GM12878 (cell line): ENCODE data around the gene IPCEF1. TPM values are rescaled to one million over a fixed set of nuclear protein-coding genes. Genes with fewer than 3 reads are reported as not detected.

ENCODE experiments used
- ATAC-seq: fragments of 200-7000 bp; cut with Tn5 transposase; 3 replicates; pipeline ENCODE4 v1.9.1; 2020; ENCODE audit warnings: mild to moderate bottlenecking, moderate library complexity
- BruUV-seq: library from RNA; stranded (reverse); fragments of 400-500 nt; replicated peaks from 2 replicates; lab custom pipeline; 2021; lab: Mats Ljungman, UMichigan
- CTCF ChIA-PET: fragments of 300-600 bp; sonication (Branson Sonifier 250); formaldehyde crosslinking; extraction: SDS; loops from one replicate; lab custom pipeline; 2021; ENCODE audit warnings: inconsistent platforms; lab: Yijun Ruan, JAX
- POLR2A ChIA-PET: fragments of 350-600 bp; formaldehyde crosslinking; extraction: SDS; loops from one replicate; lab custom pipeline; 2021; ENCODE audit warnings: inconsistent platforms; lab: Charles Lee
- RAD21 ChIA-PET: fragments of 300-600 bp; sonication (Branson Sonifier 250); formaldehyde crosslinking; loops from one replicate; lab custom pipeline; 2023; ENCODE audit warnings: antibody characterized with exemption; ENCODE audit not compliant: unreplicated experiment; lab: Charles Lee
- SMC1A ChIA-PET: fragments of 300-600 bp; sonication (Branson Sonifier 250); formaldehyde crosslinking; loops from one replicate; lab custom pipeline; 2023; ENCODE audit not compliant: unreplicated experiment, uncharacterized antibody; lab: Charles Lee
- DNase-seq: peaks from one replicate; pipeline ENCODE4 v3.0.0-alpha.2; 2011; ENCODE audit warnings: low read depth, low spot score
- FAIRE-seq: peaks from 3 replicates; lab custom pipeline; 2011; peaks lifted over from hg19 to GRCh38; lab: Jason Lieb, UNC
- H2AFZ ChIP-seq: 2 replicates; pipeline ENCODE4 v1.6.0; 2011; ENCODE audit warnings: low read depth, low read length, control low read depth; ENCODE audit not compliant: control insufficient read depth
- H3K27ac ChIP-seq: 2 replicates; pipeline ENCODE4 v1.5.1; 2011; ENCODE audit warnings: control low read depth; ENCODE audit not compliant: control insufficient read depth, insufficient read depth
- H3K27me3 ChIP-seq, 2 experiments: replicated peaks in 1 of 2; 2 replicates each; pipeline versions ENCODE4 v1.6.0 to v1.6.1; 2011; ENCODE audit warnings: low read length in 1 of 2; ENCODE audit not compliant: control insufficient read depth in 2 of 2, insufficient read depth in 2 of 2
- H3K36me3 ChIP-seq, 2 experiments: 2 replicates each; pipeline ENCODE4 v1.5.1; 2011; ENCODE audit warnings: low read length in 1 of 2; ENCODE audit not compliant: control insufficient read depth in 2 of 2, insufficient read depth in 2 of 2
- H3K4me1 ChIP-seq: 2 replicates; pipeline ENCODE4 v1.6.1; 2011; ENCODE audit warnings: mild to moderate bottlenecking, low read length, moderate library complexity, mixed read lengths; ENCODE audit not compliant: control insufficient read depth, insufficient read depth
- H3K4me2 ChIP-seq: 2 replicates; pipeline ENCODE4 v1.6.0; 2011; ENCODE audit warnings: control low read depth; ENCODE audit not compliant: control insufficient read depth, insufficient read depth
- H3K4me3 ChIP-seq: fragments of 200-600 bp; sonication (generic); 2 replicates; pipeline ENCODE4 v1.5.1; 2016
- H3K79me2 ChIP-seq: 2 replicates; pipeline ENCODE4 v1.6.0; 2011; ENCODE audit warnings: low read length; ENCODE audit not compliant: control insufficient read depth, insufficient read depth
- H3K9ac ChIP-seq: 2 replicates; pipeline ENCODE4 v1.8.0; 2011; ENCODE audit warnings: low read length, control low read depth, mixed read lengths; ENCODE audit not compliant: control insufficient read depth, insufficient read depth
- H3K9me3 ChIP-seq: replicated peaks from 3 replicates; pipeline ENCODE4 v1.5.1; 2011; ENCODE audit warnings: mild to moderate bottlenecking, low read length; ENCODE audit not compliant: control insufficient read depth, insufficient read depth
- H4K20me1 ChIP-seq: 2 replicates; pipeline ENCODE4 v1.6.0; 2011; ENCODE audit not compliant: control insufficient read depth, insufficient read depth
- DPF2 ChIP-seq: fragments of 450-650 bp; IDR thresholded peaks from 2 replicates; pipeline ENCODE4 v1.6.1; 2017; ENCODE audit warnings: mild to moderate bottlenecking
- EGR1 ChIP-seq, 2 experiments: IDR thresholded peaks; 1 replicate in 1 of 2; 2 replicates in 1 of 2; pipeline ENCODE4 v1.6.1; 2011 to 2012; ENCODE audit warnings: low read depth in 2 of 2, low read length in 2 of 2, borderline replicate concordance in 1 of 2, mild to moderate bottlenecking in 1 of 2, moderate library complexity in 1 of 2
- HCFC1 ChIP-seq: fragments of 150-350 bp; IDR thresholded peaks from 2 replicates; pipeline ENCODE4 v1.6.1; 2014; ENCODE audit warnings: low read length
- JUND ChIP-seq: IDR thresholded peaks from 2 replicates; pipeline ENCODE4 v1.6.1; 2012; ENCODE audit warnings: low read depth, mild to moderate bottlenecking, low read length, improper control_type of control experiment, moderate library complexity
- MYB ChIP-seq: fragments of 150-350 bp; IDR thresholded peaks from 2 replicates; pipeline ENCODE4 v1.6.1; 2014; ENCODE audit warnings: mild to moderate bottlenecking, low read depth, low read length, borderline replicate concordance
- NBN ChIP-seq: fragments of 450-650 bp; IDR thresholded peaks from 2 replicates; pipeline ENCODE4 v1.6.1; 2016
- TCF12 ChIP-seq: IDR thresholded peaks from 2 replicates; pipeline ENCODE4 v1.6.1; 2011; ENCODE audit warnings: low read depth, mild to moderate bottlenecking, low read length
- ZSCAN29 ChIP-seq: fragments of 450-650 bp; IDR thresholded peaks from 2 replicates; pipeline ENCODE4 v1.6.1; 2017; ENCODE audit warnings: mild to moderate bottlenecking, moderate library complexity
- WGBS: methylation state at CpG from one replicate; pipeline ENCODE4 v1.1.6; 2016; ENCODE audit warnings: low lambda C conversion rate; ENCODE audit not compliant: insufficient replicate concordance, insufficient coverage; ENCODE audit errors: missing lambda C conversion rate; 5-methylcytosine and 5-hydroxymethylcytosine counted together
- in situ Hi-C: fragments of 300-500 bp; cut with MboI; formaldehyde crosslinking; loops from 9 replicates; pipeline ENCODE4 v1.14.3; 2018; ENCODE audit warnings: mixed read lengths
- intact Hi-C: fragments of 100-400 bp; cut with micrococcal nuclease; formaldehyde crosslinking; loops from one replicate; pipeline ENCODE4 v1.14.2; 2022; ENCODE audit not compliant: unreplicated experiment
- polyA plus RNA-seq, 11 experiments: library from polyadenylated mRNA; depleted of rRNA in 4 of 11; unstranded in 6 of 11; stranded (reverse) in 5 of 11; fragments of >200 nt; fragmentation: Nextera tagmentation in 4 of 11; fragmentation: Illumina TruSeq in 1 of 11; extraction: Ambion mirVana in 4 of 11; extraction: Trizol in 1 of 11; gene quantifications; 1 replicate in 1 of 11; 2 replicates in 10 of 11; pipeline versions ENCODE4 v1.2.1 to v1.2.3, GENCODE V29; 2011 to 2016; ENCODE audit warnings: inconsistent platforms in 2 of 11, missing spikeins in 2 of 11, low read depth in 1 of 11
- total RNA-seq, 4 experiments: library from RNA; depleted of rRNA in 3 of 4; stranded (reverse); fragments of >200 nt in 3 of 4; fragmentation: Illumina TruSeq in 1 of 4; extraction: Trizol in 1 of 4; gene quantifications; 2 replicates each; pipeline versions ENCODE4 v1.2.1 to v1.2.3, GENCODE V29; 2013 to 2021
- TF ChIP-seq, protein P1 (sequence below): fragments of 450-650 bp; formaldehyde crosslinking; IDR thresholded peaks from 2 replicates; pipeline ENCODE4 v1.5.0; 2022; ENCODE audit warnings: mild to moderate bottlenecking, missing genetic modification characterization
- TF ChIP-seq, protein P2 (sequence below): IDR thresholded peaks from 2 replicates; pipeline ENCODE4 v1.6.1; 2012; ENCODE audit warnings: low read length, inconsistent platforms
- TF ChIP-seq, protein P3 (sequence below): fragments of 450-650 bp; IDR thresholded peaks from 2 replicates; pipeline ENCODE4 v1.6.1; 2016; ENCODE audit warnings: mild to moderate bottlenecking, moderate library complexity, borderline replicate concordance
- TF ChIP-seq, protein P4 (sequence below): fragments of 450-650 bp; IDR thresholded peaks from 2 replicates; pipeline ENCODE4 v1.6.1; 2016; ENCODE audit warnings: mild to moderate bottlenecking

IPCEF1 gene
- total and polyA plus RNA-seq, 10 of the 15 experiments (the other 5 are each of a cell fraction or from before 2014, with no cell fraction given): 1.3 to 137 (median 4.2) TPM

DNA sequence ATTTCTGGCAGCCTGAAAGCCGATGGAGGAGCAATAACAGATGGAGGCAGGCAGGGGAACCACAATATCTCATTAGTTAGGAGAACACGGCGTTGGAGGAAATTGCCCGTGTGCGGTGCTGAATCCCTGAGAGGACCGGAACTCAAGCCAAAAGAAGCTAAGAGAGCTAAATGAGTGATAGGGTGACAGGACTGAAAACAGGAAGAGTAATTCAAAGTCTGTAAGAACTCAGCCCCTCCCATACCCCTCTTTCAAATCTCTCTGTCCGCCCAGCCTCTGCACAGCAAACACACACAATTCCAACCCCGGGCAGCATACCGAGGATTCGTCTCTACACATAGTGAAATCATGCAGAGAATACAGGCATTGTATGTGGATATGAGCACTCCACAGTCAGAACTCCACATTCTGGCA is 2.6 kb upstream of the IPCEF1 start:
- Histone ChIP-seq H4K20me1 (no peaks in the 10 kb centered on the region), H3K9ac (no peak overlapping the region), H3K27me3 (peaks cover 0 to 5% of the 10 kb centered on the region in 2 experiments; a peak in 2 of 4 replicates), H3K36me3 (no peaks in the 10 kb centered on the region), H3K79me2 (no peaks in the 10 kb centered on the region), H3K4me2 (0 out of 2 replicates have a peak overlapping the region, but pooled peaks have one; percentile 2), H3K4me3 (no peak overlapping the region), H3K4me1 (peaks cover 23% of the 10 kb centered on the region), H3K9me3 (no peaks in the 10 kb centered on the region; the same call in 2 of the 3 replicates), H3K27ac (no peak overlapping the region), H2AFZ (0 out of 2 replicates have a peak overlapping the region, but pooled peaks have one; percentile 41)
- TF ChIP-seq, protein P1, sequence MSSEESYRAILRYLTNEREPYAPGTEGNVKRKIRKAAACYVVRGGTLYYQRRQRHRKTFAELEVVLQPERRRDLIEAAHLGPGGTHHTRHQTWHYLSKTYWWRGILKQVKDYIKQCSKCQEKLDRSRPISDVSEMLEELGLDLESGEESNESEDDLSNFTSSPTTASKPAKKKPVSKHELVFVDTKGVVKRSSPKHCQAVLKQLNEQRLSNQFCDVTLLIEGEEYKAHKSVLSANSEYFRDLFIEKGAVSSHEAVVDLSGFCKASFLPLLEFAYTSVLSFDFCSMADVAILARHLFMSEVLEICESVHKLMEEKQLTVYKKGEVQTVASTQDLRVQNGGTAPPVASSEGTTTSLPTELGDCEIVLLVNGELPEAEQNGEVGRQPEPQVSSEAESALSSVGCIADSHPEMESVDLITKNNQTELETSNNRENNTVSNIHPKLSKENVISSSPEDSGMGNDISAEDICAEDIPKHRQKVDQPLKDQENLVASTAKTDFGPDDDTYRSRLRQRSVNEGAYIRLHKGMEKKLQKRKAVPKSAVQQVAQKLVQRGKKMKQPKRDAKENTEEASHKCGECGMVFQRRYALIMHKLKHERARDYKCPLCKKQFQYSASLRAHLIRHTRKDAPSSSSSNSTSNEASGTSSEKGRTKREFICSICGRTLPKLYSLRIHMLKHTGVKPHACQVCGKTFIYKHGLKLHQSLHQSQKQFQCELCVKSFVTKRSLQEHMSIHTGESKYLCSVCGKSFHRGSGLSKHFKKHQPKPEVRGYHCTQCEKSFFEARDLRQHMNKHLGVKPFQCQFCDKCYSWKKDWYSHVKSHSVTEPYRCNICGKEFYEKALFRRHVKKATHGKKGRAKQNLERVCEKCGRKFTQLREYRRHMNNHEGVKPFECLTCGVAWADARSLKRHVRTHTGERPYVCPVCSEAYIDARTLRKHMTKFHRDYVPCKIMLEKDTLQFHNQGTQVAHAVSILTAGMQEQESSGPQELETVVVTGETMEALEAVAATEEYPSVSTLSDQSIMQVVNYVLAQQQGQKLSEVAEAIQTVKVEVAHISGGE: no peak
- TF ChIP-seq EGR1 (IDR thresholded peaks at IDR 0.05; ENCODE audit: borderline replicate concordance in 1 of 2, low read depth in 2 of 2, low read length in 2 of 2) (no peak), NBN (no peak), HCFC1 (no peak), ZSCAN29 (no peak), TCF12 (no peak), JUND (no peak), MYB (no peak), DPF2 (no peak)
- TF ChIP-seq, protein P2, sequence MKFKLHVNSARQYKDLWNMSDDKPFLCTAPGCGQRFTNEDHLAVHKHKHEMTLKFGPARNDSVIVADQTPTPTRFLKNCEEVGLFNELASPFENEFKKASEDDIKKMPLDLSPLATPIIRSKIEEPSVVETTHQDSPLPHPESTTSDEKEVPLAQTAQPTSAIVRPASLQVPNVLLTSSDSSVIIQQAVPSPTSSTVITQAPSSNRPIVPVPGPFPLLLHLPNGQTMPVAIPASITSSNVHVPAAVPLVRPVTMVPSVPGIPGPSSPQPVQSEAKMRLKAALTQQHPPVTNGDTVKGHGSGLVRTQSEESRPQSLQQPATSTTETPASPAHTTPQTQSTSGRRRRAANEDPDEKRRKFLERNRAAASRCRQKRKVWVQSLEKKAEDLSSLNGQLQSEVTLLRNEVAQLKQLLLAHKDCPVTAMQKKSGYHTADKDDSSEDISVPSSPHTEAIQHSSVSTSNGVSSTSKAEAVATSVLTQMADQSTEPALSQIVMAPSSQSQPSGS: no peak
- TF ChIP-seq, protein P3, sequence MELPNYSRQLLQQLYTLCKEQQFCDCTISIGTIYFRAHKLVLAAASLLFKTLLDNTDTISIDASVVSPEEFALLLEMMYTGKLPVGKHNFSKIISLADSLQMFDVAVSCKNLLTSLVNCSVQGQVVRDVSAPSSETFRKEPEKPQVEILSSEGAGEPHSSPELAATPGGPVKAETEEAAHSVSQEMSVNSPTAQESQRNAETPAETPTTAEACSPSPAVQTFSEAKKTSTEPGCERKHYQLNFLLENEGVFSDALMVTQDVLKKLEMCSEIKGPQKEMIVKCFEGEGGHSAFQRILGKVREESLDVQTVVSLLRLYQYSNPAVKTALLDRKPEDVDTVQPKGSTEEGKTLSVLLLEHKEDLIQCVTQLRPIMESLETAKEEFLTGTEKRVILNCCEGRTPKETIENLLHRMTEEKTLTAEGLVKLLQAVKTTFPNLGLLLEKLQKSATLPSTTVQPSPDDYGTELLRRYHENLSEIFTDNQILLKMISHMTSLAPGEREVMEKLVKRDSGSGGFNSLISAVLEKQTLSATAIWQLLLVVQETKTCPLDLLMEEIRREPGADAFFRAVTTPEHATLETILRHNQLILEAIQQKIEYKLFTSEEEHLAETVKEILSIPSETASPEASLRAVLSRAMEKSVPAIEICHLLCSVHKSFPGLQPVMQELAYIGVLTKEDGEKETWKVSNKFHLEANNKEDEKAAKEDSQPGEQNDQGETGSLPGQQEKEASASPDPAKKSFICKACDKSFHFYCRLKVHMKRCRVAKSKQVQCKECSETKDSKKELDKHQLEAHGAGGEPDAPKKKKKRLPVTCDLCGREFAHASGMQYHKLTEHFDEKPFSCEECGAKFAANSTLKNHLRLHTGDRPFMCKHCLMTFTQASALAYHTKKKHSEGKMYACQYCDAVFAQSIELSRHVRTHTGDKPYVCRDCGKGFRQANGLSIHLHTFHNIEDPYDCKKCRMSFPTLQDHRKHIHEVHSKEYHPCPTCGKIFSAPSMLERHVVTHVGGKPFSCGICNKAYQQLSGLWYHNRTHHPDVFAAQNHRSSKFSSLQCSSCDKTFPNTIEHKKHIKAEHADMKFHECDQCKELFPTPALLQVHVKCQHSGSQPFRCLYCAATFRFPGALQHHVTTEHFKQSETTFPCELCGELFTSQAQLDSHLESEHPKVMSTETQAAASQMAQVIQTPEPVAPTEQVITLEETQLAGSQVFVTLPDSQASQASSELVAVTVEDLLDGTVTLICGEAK: no peak
- TF ChIP-seq, protein P4, sequence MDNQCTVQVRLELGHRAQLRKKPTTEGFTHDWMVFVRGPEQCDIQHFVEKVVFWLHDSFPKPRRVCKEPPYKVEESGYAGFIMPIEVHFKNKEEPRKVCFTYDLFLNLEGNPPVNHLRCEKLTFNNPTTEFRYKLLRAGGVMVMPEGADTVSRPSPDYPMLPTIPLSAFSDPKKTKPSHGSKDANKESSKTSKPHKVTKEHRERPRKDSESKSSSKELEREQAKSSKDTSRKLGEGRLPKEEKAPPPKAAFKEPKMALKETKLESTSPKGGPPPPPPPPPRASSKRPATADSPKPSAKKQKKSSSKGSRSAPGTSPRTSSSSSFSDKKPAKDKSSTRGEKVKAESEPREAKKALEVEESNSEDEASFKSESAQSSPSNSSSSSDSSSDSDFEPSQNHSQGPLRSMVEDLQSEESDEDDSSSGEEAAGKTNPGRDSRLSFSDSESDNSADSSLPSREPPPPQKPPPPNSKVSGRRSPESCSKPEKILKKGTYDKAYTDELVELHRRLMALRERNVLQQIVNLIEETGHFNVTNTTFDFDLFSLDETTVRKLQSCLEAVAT: no peak
- in situ Hi-C loops (loop anchor here (5.0 kb wide), 1 partner anchor 202 kb away; no protein-coding TSS in a partner anchor), intact Hi-C loops (loop anchor here (5.0 kb wide), 1 partner anchor 202 kb away; no protein-coding TSS in a partner anchor)
- BruUV-seq: no TSS peak
- ATAC-seq (no peak), FAIRE-seq (no peak), DNase-seq (no peak)
- ChIA-PET CTCF (interaction anchor here (0.6 kb wide), 1 partner anchor 13 kb away, joined by 3 read pairs; no protein-coding TSS in a partner anchor), SMC1A (interaction anchor here (0.6 kb wide), 1 partner anchor 267 kb away, joined by 3 read pairs; no protein-coding TSS in a partner anchor), RAD21 (no interaction called here), POLR2A (no interaction called here)
- WGBS: 20% methylated on average over 10 of the region's 10 CpGs
